H9 (cell line): Measurements from ENCODE around the gene CPXM2. TPM values are rescaled to one million over a fixed set of nuclear protein-coding genes. Genes with fewer than 3 reads are reported as not detected.

Experiments
- DNase-seq: peaks from one replicate; pipeline ENCODE4 v3.0.0-alpha.2; 2017
- H2AFZ ChIP-seq: one replicate; pipeline ENCODE4 v1.6.1; 2013; ENCODE audit warnings: mild to moderate bottlenecking, low read length, control low read depth, moderate library complexity
- H2AK5ac ChIP-seq: 2 replicates; pipeline ENCODE4 v1.6.1; 2013; ENCODE audit warnings: low read length, control low read depth, mixed read lengths; ENCODE audit not compliant: insufficient read length
- H2BK120ac ChIP-seq: one replicate; pipeline ENCODE4 v1.6.1; 2013; ENCODE audit warnings: low read depth, mild to moderate bottlenecking, low read length, control low read depth, inconsistent platforms; ENCODE audit not compliant: poor library complexity, severe bottlenecking
- H2BK12ac ChIP-seq: 2 replicates; pipeline ENCODE4 v1.6.1; 2013; ENCODE audit warnings: low read length, control low read depth, mixed read lengths, low read depth; ENCODE audit not compliant: insufficient read length
- H2BK15ac ChIP-seq: 2 replicates; pipeline ENCODE4 v1.6.1; 2013; ENCODE audit warnings: low read depth, low read length, control low read depth
- H2BK20ac ChIP-seq: one replicate; pipeline ENCODE4 v1.6.1; 2013; ENCODE audit warnings: low read depth, mild to moderate bottlenecking, low read length, control low read depth, inconsistent platforms; ENCODE audit not compliant: poor library complexity, severe bottlenecking
- H2BK5ac ChIP-seq: 2 replicates; pipeline ENCODE4 v1.6.1; 2013; ENCODE audit warnings: low read length, control low read depth, mixed read lengths; ENCODE audit not compliant: insufficient read length
- H3K14ac ChIP-seq: 2 replicates; pipeline ENCODE4 v1.6.1; 2013; ENCODE audit warnings: low read length, control low read depth; ENCODE audit not compliant: insufficient read depth
- H3K18ac ChIP-seq: 2 replicates; pipeline ENCODE4 v1.6.1; 2013; ENCODE audit warnings: low read depth, mild to moderate bottlenecking, mixed read lengths, low read length, control low read depth; ENCODE audit not compliant: insufficient read length
- H3K23ac ChIP-seq: 2 replicates; pipeline ENCODE4 v1.6.1; 2013; ENCODE audit warnings: low read length, control low read depth, mixed read lengths, low read depth; ENCODE audit not compliant: insufficient read length
- H3K23me2 ChIP-seq: 2 replicates; pipeline ENCODE4 v1.6.1; 2013; ENCODE audit warnings: low read depth, mild to moderate bottlenecking, mixed read lengths, low read length, control low read depth; ENCODE audit not compliant: insufficient read length, poor library complexity, severe bottlenecking
- H3K27ac ChIP-seq: 2 replicates; pipeline ENCODE4 v1.5.1; 2013; ENCODE audit warnings: low read length, control low read depth, mixed read lengths, low read depth; ENCODE audit not compliant: insufficient read length
- H3K27me3 ChIP-seq: 2 replicates; pipeline ENCODE4 v1.6.1; 2013; ENCODE audit warnings: low read length, control low read depth, inconsistent platforms; ENCODE audit not compliant: insufficient read depth
- H3K4ac ChIP-seq: 2 replicates; pipeline ENCODE4 v1.6.1; 2013; ENCODE audit warnings: low read depth, mild to moderate bottlenecking, control low read depth, inconsistent platforms, low read length, moderate library complexity
- H3K4me1 ChIP-seq: 2 replicates; pipeline ENCODE4 v1.6.1; 2013; ENCODE audit warnings: low read length, control low read depth, inconsistent platforms; ENCODE audit not compliant: insufficient read depth
- H3K4me2 ChIP-seq: 2 replicates; pipeline ENCODE4 v1.6.1; 2013; ENCODE audit warnings: low read length, control low read depth, mixed read lengths; ENCODE audit not compliant: insufficient read length, insufficient read depth
- H3K56ac ChIP-seq: 2 replicates; pipeline ENCODE4 v1.6.1; 2013; ENCODE audit warnings: low read depth, mild to moderate bottlenecking, mixed read lengths, low read length, control low read depth; ENCODE audit not compliant: insufficient read length
- H3K79me1 ChIP-seq: 2 replicates; pipeline ENCODE4 v1.6.1; 2013; ENCODE audit warnings: low read depth, mild to moderate bottlenecking, moderate library complexity, low read length, control low read depth, inconsistent platforms; ENCODE audit not compliant: insufficient read depth, poor library complexity, severe bottlenecking
- H3K79me2 ChIP-seq: 2 replicates; pipeline ENCODE4 v1.6.1; 2013; ENCODE audit warnings: low read length, control low read depth, inconsistent platforms; ENCODE audit not compliant: insufficient read depth
- H3K9ac ChIP-seq: 2 replicates; pipeline ENCODE4 v1.6.1; 2013; ENCODE audit warnings: low read length, control low read depth, mixed read lengths; ENCODE audit not compliant: insufficient read length; ENCODE audit errors: extremely low read depth
- H3K9me3 ChIP-seq: one replicate; pipeline ENCODE4 v1.6.1; 2013; ENCODE audit warnings: low read depth, low read length, inconsistent platforms; ENCODE audit not compliant: control insufficient read depth
- H3T11ph ChIP-seq: one replicate; pipeline ENCODE4 v1.6.1; 2013; ENCODE audit warnings: mild to moderate bottlenecking, low read length, control low read depth, inconsistent platforms
- H4K20me1 ChIP-seq: one replicate; pipeline ENCODE4 v1.6.1; 2013; ENCODE audit not compliant: control insufficient read depth, insufficient read length, insufficient read depth
- H4K5ac ChIP-seq: 2 replicates; pipeline ENCODE4 v1.6.1; 2013; ENCODE audit warnings: low read depth, mild to moderate bottlenecking, mixed read lengths, low read length, control low read depth; ENCODE audit not compliant: insufficient read length
- H4K8ac ChIP-seq: replicated peaks from 2 replicates; pipeline ENCODE4 v1.6.1; 2013; ENCODE audit warnings: low read length, control low read depth, mixed read lengths, low read depth; ENCODE audit not compliant: insufficient read length
- H4K91ac ChIP-seq: 2 replicates; pipeline ENCODE4 v1.6.1; 2013; ENCODE audit warnings: low read depth, mild to moderate bottlenecking, moderate library complexity, mixed read lengths, low read length, control low read depth; ENCODE audit not compliant: insufficient read length
- H3K27ac Mint-ChIP-seq, 3 experiments: 2 replicates in 2 of 3; 3 replicates in 1 of 3; pipeline ENCODE4 v1.8.0; 2020 to 2021; ENCODE audit warnings: mixed read lengths in 3 of 3, mild to moderate bottlenecking in 1 of 3, moderate library complexity in 1 of 3
- H3K27me3 Mint-ChIP-seq: 2 replicates; pipeline ENCODE4 v1.8.0; 2021; ENCODE audit warnings: low read depth, mild to moderate bottlenecking, moderate library complexity, mixed read lengths
- H3K36me3 Mint-ChIP-seq, 3 experiments: 2 replicates in 2 of 3; 3 replicates in 1 of 3; pipeline ENCODE4 v1.8.0; 2020 to 2021; ENCODE audit warnings: low read depth in 3 of 3, mixed read lengths in 3 of 3; ENCODE audit not compliant: insufficient read depth in 1 of 3
- H3K4me1 Mint-ChIP-seq, 2 experiments: 2 replicates each; pipeline ENCODE4 v1.8.0; 2020; ENCODE audit warnings: mixed read lengths in 2 of 2
- H3K4me3 Mint-ChIP-seq, 2 experiments: 2 replicates in 1 of 2; 3 replicates in 1 of 2; pipeline ENCODE4 v1.8.0; 2020 to 2021; ENCODE audit warnings: mild to moderate bottlenecking in 2 of 2, mixed read lengths in 2 of 2, moderate library complexity in 1 of 2
- H3K9me3 Mint-ChIP-seq, 2 experiments: 2 replicates in 1 of 2; 3 replicates in 1 of 2; pipeline ENCODE4 v1.8.0; 2020; ENCODE audit warnings: mild to moderate bottlenecking in 2 of 2, mixed read lengths in 2 of 2, moderate library complexity in 1 of 2
- WGBS: extraction: QIAGEN DNeasy Blood & Tissue Kit; methylation state at CpG from one replicate; pipeline ENCODE4 v1.1.7; 2013; ENCODE audit warnings: missing lambda C conversion rate, low lambda C conversion rate, mixed read lengths; ENCODE audit not compliant: insufficient read length; ENCODE audit errors: extremely low coverage; 5-methylcytosine and 5-hydroxymethylcytosine counted together
- total RNA-seq: library from RNA; stranded (reverse); gene quantifications from 2 replicates; pipeline ENCODE4 v1.2.1, GENCODE V29; 2021
- TF ChIP-seq, protein P1 (sequence below): fragments of 200-600 bp; sonication (generic); conservative IDR thresholded peaks from 3 replicates; pipeline ENCODE4 v1.8.0; 2021; ENCODE audit warnings: antibody characterized with exemption, mild to moderate bottlenecking

The CPXM2 gene
- total RNA-seq, 1 experiment from 2014 or later: 1.7 TPM

DNA sequence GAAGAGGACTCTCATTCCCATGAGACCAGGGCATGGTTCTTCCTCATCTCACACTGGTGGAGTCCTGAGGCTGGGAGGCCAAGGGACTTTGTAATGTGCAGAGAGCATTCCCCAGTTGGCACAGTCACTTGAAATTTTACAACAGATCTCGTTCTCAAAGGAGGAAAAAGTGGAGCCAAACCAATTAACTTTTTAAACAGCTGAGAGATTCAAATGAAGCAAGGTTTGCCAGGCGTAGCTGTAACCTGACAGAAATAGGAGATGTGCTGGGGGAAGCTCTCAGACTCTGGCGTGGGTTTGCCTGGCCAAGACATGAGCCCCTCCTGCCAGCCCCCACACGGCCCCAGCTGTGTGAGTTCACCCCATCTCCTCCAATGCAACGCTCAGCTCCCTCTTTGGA lies 12.0 kb upstream of the CPXM2 start:
- peaks cover 23% of the 10 kb centered on the region for H3K27me3 Mint-ChIP-seq
- WGBS: no CpG with 5 or more reads among the region's 5 CpGs
- no peak overlapping the region for H3K4me3 Mint-ChIP-seq

More for the DNA sequence above, 12.0 kb upstream of the CPXM2 start:
- H4K20me1 ChIP-seq: no peaks in the 10 kb centered on the region
- no peak overlapping the region for H4K5ac ChIP-seq
- H2BK15ac ChIP-seq: no peak overlapping the region
- H3K18ac ChIP-seq: no peak overlapping the region
- TF ChIP-seq, protein P1, sequence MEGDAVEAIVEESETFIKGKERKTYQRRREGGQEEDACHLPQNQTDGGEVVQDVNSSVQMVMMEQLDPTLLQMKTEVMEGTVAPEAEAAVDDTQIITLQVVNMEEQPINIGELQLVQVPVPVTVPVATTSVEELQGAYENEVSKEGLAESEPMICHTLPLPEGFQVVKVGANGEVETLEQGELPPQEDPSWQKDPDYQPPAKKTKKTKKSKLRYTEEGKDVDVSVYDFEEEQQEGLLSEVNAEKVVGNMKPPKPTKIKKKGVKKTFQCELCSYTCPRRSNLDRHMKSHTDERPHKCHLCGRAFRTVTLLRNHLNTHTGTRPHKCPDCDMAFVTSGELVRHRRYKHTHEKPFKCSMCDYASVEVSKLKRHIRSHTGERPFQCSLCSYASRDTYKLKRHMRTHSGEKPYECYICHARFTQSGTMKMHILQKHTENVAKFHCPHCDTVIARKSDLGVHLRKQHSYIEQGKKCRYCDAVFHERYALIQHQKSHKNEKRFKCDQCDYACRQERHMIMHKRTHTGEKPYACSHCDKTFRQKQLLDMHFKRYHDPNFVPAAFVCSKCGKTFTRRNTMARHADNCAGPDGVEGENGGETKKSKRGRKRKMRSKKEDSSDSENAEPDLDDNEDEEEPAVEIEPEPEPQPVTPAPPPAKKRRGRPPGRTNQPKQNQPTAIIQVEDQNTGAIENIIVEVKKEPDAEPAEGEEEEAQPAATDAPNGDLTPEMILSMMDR: no peak
- no peaks in the 10 kb centered on the region for H3K9me3 ChIP-seq
- Mint-ChIP-seq H3K9me3 (peaks cover 12 to 18% of the 10 kb centered on the region in 2 experiments), H3K4me1 (peaks cover 37 to 46% of the 10 kb centered on the region in 2 experiments), H3K36me3 (peaks cover 3 to 20% (median 6%) of the 10 kb centered on the region in 3 experiments; a peak in 5 of 7 replicates), H3K27ac (peak overlapping the region in 1 of 3 experiments; percentile 8; a peak in 2 of 7 replicates)
- H3K4me2 ChIP-seq: no peak overlapping the region
- no peaks in the 10 kb centered on the region for H3K79me1 ChIP-seq
- no peaks in the 10 kb centered on the region for H3K23me2 ChIP-seq
- H3K23ac ChIP-seq: no peak overlapping the region
- H3T11ph ChIP-seq: no peak overlapping the region
- H3K56ac ChIP-seq: no peak overlapping the region
- no peak overlapping the region for H4K91ac ChIP-seq
- no peak overlapping the region for H3K4ac ChIP-seq
- H3K4me1 ChIP-seq: peaks cover 8% of the 10 kb centered on the region; the same call in 1 of the 2 replicates
- no peak overlapping the region for H3K27ac ChIP-seq
- no peak overlapping the region for H2BK12ac ChIP-seq
- no peak for DNase-seq
- H2AFZ ChIP-seq: no peak overlapping the region
- H2BK120ac ChIP-seq: no peak overlapping the region
- no peak overlapping the region for H2BK5ac ChIP-seq
- no peaks in the 10 kb centered on the region for H3K79me2 ChIP-seq
- no peaks in the 10 kb centered on the region for H3K27me3 ChIP-seq
- no peak overlapping the region for H3K14ac ChIP-seq
- H3K9ac ChIP-seq: no peak overlapping the region
- H2AK5ac ChIP-seq: no peak overlapping the region
- no peak overlapping the region for H2BK20ac ChIP-seq
- no peak overlapping the region for H4K8ac ChIP-seq
